Body of pancreas (tissue), 4 donors: ENCODE results near the gene PDZD2. TPM values are rescaled to one million over a fixed set of nuclear protein-coding genes. Genes with fewer than 3 reads are reported as not detected.

ENCODE experiments used
- ATAC-seq: fragments of 150-250 bp; one replicate; pipeline ENCODE4 v1.9.1; 2016
- DNase-seq, 4 donors: peaks; one replicate each; pipeline ENCODE4 v3.0.0-alpha.2; 2019
- H3K27ac ChIP-seq, 4 donors: fragments of 200-600 bp; sonication (generic); 1 replicate in 3 of 4; 2 replicates in 1 of 4; pipeline versions ENCODE4 v1.5.1 to v1.6.1; 2016 to 2019; ENCODE audit warnings: mild to moderate bottlenecking in 1 of 4, mixed read lengths in 1 of 4, moderate library complexity in 1 of 4
- H3K27me3 ChIP-seq, 2 donors: fragments of 200-600 bp; sonication (generic); one replicate each; pipeline ENCODE4 v1.6.0; 2016; ENCODE audit warnings: mild to moderate bottlenecking in 1 of 2
- H3K36me3 ChIP-seq, 2 donors: fragments of 200-600 bp; sonication (generic); replicated peaks in 1 of 2; 2 replicates each; pipeline ENCODE4 v1.5.1; 2016; ENCODE audit warnings: low read depth in 2 of 2; ENCODE audit not compliant: insufficient read depth in 1 of 2
- H3K4me1 ChIP-seq: fragments of 200-600 bp; sonication (generic); one replicate; pipeline ENCODE4 v1.6.0; 2016
- H3K4me3 ChIP-seq, 2 donors: fragments of 200-600 bp; sonication (generic); 1 replicate in 1 of 2; 2 replicates in 1 of 2; pipeline ENCODE4 v1.5.1; 2016 to 2019
- H3K9me3 ChIP-seq, 3 donors: fragments of 200-600 bp; sonication (generic); 1 replicate in 2 of 3; 2 replicates in 1 of 3; pipeline ENCODE4 v1.5.1; 2016
- POLR2A ChIP-seq, 3 donors: fragments of 450-650 bp; IDR thresholded peaks; one replicate each; pipeline ENCODE4 v1.6.1; 2016; ENCODE audit warnings: antibody characterized with exemption in 3 of 3, mild to moderate bottlenecking in 2 of 3
- WGBS, 2 donors: methylation state at CpG; one replicate each; pipeline ENCODE4 v1.1.5; 2017; 5-methylcytosine and 5-hydroxymethylcytosine counted together
- intact Hi-C: fragments of 100-400 bp; cut with DNase I; formaldehyde crosslinking; loops from one replicate; pipeline ENCODE4 v1.15.1; 2023
- total RNA-seq, 2 donors: library from RNA; depleted of rRNA; stranded (reverse); fragments of >200 nt; gene quantifications; one replicate each; pipeline ENCODE4 v1.1.0, GENCODE V29; 2016
- TF ChIP-seq, protein P1 (sequence below), 7 experiments: fragments of 450-650 bp in 4 of 7; fragments of 200-600 bp in 3 of 7; sonication (generic) in 3 of 7; IDR thresholded peaks; one replicate each; pipeline ENCODE4 v1.5.1; 2016 to 2019; ENCODE audit warnings: antibody characterized with exemption in 7 of 7

Gene PDZD2
- total RNA-seq, 2 donors from 2014 or later: 3.9 to 12.9 TPM

GRCh38 chr5:31783731-31784130 is 144.8 kb downstream of the PDZD2 start:
- Histone ChIP-seq H3K4me3 (no peak overlapping the region), H3K4me1 (no peaks in the 10 kb centered on the region), H3K36me3 (no peaks in the 10 kb centered on the region), H3K27ac (peak overlapping the region in 1 of 4 donors; percentile 42), H3K9me3 (no peaks in the 10 kb centered on the region), H3K27me3 (no peaks in the 10 kb centered on the region)
- ATAC-seq (no peak), DNase-seq (no peak)
- TF ChIP-seq POLR2A (IDR thresholded peaks at IDR 0.05): no peak
- TF ChIP-seq, protein P1, sequence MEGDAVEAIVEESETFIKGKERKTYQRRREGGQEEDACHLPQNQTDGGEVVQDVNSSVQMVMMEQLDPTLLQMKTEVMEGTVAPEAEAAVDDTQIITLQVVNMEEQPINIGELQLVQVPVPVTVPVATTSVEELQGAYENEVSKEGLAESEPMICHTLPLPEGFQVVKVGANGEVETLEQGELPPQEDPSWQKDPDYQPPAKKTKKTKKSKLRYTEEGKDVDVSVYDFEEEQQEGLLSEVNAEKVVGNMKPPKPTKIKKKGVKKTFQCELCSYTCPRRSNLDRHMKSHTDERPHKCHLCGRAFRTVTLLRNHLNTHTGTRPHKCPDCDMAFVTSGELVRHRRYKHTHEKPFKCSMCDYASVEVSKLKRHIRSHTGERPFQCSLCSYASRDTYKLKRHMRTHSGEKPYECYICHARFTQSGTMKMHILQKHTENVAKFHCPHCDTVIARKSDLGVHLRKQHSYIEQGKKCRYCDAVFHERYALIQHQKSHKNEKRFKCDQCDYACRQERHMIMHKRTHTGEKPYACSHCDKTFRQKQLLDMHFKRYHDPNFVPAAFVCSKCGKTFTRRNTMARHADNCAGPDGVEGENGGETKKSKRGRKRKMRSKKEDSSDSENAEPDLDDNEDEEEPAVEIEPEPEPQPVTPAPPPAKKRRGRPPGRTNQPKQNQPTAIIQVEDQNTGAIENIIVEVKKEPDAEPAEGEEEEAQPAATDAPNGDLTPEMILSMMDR (IDR thresholded peaks at IDR 0.05): no peak
- intact Hi-C loops: no loop called here
- WGBS, 2 donors: 55 to 61% methylated on average over 8 of the region's 8 CpGs

- ATAC-seq: no peak
- WGBS, 2 donors: 59 to 80% methylated on average over 3 of the region's 3 CpGs
Observed at GRCh38 chr5:31786090-31786631, 147.2 kb downstream of the PDZD2 start.

GRCh38 chr5:31794009-31794408 is 155.1 kb downstream of the PDZD2 start:
- H3K36me3 ChIP-seq: no peaks in the 10 kb centered on the region
- no peak for ATAC-seq
- no peaks in the 10 kb centered on the region for H3K9me3 ChIP-seq
- WGBS, 2 donors: 33 to 38% methylated on average over 2 of the region's 2 CpGs
- no peak for DNase-seq
- no peaks in the 10 kb centered on the region for H3K27me3 ChIP-seq
- H3K4me3 ChIP-seq: no peak overlapping the region
- no peaks in the 10 kb centered on the region for H3K4me1 ChIP-seq
- TF ChIP-seq, protein P1 (IDR thresholded peaks at IDR 0.05): no peak
- TF ChIP-seq POLR2A (IDR thresholded peaks at IDR 0.05): no peak
- H3K27ac ChIP-seq: no peak overlapping the region
- intact Hi-C loops: no loop called here

More at GRCh38 chr5:31786090-31786631, 147.2 kb downstream of the PDZD2 start:
- H3K27ac ChIP-seq: no peak overlapping the region
- intact Hi-C loops: no loop called here
- no peaks in the 10 kb centered on the region for H3K4me1 ChIP-seq
- no peak for DNase-seq
- no peaks in the 10 kb centered on the region for H3K9me3 ChIP-seq
- H3K4me3 ChIP-seq: no peak overlapping the region
- no peaks in the 10 kb centered on the region for H3K27me3 ChIP-seq
- no peaks in the 10 kb centered on the region for H3K36me3 ChIP-seq
- TF ChIP-seq, protein P1 (IDR thresholded peaks at IDR 0.05): no peak
- TF ChIP-seq POLR2A (IDR thresholded peaks at IDR 0.05): no peak

DNA sequence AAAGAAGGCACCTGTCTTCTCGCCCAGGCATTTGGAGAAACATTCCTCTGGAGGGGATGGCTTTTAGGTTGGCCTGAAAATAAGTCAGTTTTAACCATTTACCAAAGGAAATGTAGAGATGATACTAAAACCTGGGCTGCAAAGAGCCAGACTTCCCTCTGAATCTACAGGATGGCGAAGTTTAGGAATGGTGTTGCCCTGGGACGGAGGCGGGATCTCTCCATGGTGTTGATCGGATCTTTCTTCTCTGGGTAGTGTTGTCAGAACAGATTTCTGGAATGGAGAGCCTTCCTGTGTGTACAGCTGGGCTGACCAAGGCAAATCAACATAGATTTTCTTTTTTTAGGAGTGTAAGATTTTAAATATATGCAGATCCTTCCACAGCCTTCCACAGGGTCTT is 159.2 kb downstream of the PDZD2 start:
- TF ChIP-seq, protein P1 (IDR thresholded peaks at IDR 0.05): no peak
- no peak for TF ChIP-seq POLR2A (IDR thresholded peaks at IDR 0.05)
- H3K9me3 ChIP-seq: no peaks in the 10 kb centered on the region
- no peaks in the 10 kb centered on the region for H3K36me3 ChIP-seq
- H3K27me3 ChIP-seq: no peaks in the 10 kb centered on the region
- DNase-seq (no peak), ATAC-seq (no peak)
- WGBS, 2 donors: 63 to 64% methylated on average over 5 of the region's 5 CpGs
- peak overlapping the region in 1 of 4 donors; percentile 40 for H3K27ac ChIP-seq
- H3K4me1 ChIP-seq: no peaks in the 10 kb centered on the region
- intact Hi-C loops: no loop called here
- H3K4me3 ChIP-seq: no peak overlapping the region

GRCh38 chr5:31800351-31800750 is 161.4 kb downstream of the PDZD2 start:
- ATAC-seq (no peak), DNase-seq (no peak)
- Histone ChIP-seq H3K4me1 (no peaks in the 10 kb centered on the region), H3K36me3 (no peaks in the 10 kb centered on the region), H3K4me3 (no peak overlapping the region), H3K9me3 (no peaks in the 10 kb centered on the region), H3K27me3 (no peaks in the 10 kb centered on the region), H3K27ac (no peak overlapping the region)
- TF ChIP-seq, protein P1 (IDR thresholded peaks at IDR 0.05): no peak
- no peak for TF ChIP-seq POLR2A (IDR thresholded peaks at IDR 0.05)
- intact Hi-C loops: no loop called here
- 80 to 100% methylated on average over 1 of the region's 1 CpG for WGBS, 2 donors
